GM23248 (cell line): Measurements from ENCODE around the gene WAS. TPM values are rescaled to one million over a fixed set of nuclear protein-coding genes. Genes with fewer than 3 reads are reported as not detected.
"Not testable (repeated sequence)": the region's sequence is repeated elsewhere in the genome, so short reads cannot be mapped to it uniquely, and the experiment has no call there.

Experiments used
- DNase-seq: peaks from one replicate; pipeline ENCODE4 v3.0.0-alpha.2; 2015
- H2AFZ ChIP-seq: fragments of 200-600 bp; sonication (generic); 2 replicates; pipeline ENCODE4 v1.6.1; 2016; ENCODE audit warnings: antibody characterized with exemption
- H3F3A ChIP-seq: fragments of 200-600 bp; sonication (generic); 2 replicates; pipeline ENCODE4 v1.6.1; 2016; ENCODE audit warnings: mild to moderate bottlenecking, antibody characterized with exemption, mixed run types; ENCODE audit not compliant: insufficient read depth
- H3K27ac ChIP-seq: fragments of 200-600 bp; sonication (generic); 2 replicates; pipeline ENCODE4 v1.5.1; 2016; ENCODE audit warnings: mild to moderate bottlenecking
- H3K27me3 ChIP-seq: fragments of 200-600 bp; sonication (generic); replicated peaks from 2 replicates; pipeline ENCODE4 v1.6.1; 2016; ENCODE audit warnings: mild to moderate bottlenecking; ENCODE audit not compliant: insufficient read depth
- H3K36me3 ChIP-seq: fragments of 200-600 bp; sonication (generic); 2 replicates; pipeline ENCODE4 v1.6.1; 2016; ENCODE audit warnings: low read depth, mild to moderate bottlenecking
- H3K4me1 ChIP-seq: fragments of 200-600 bp; sonication (generic); 2 replicates; pipeline ENCODE4 v1.6.1; 2016; ENCODE audit warnings: mild to moderate bottlenecking; ENCODE audit not compliant: insufficient read depth
- H3K4me2 ChIP-seq: fragments of 200-600 bp; sonication (generic); one replicate; pipeline ENCODE4 v1.6.1; 2016; ENCODE audit warnings: mild to moderate bottlenecking; ENCODE audit not compliant: unreplicated experiment
- H3K4me3 ChIP-seq: fragments of 200-600 bp; sonication (generic); 2 replicates; pipeline ENCODE4 v1.5.1; 2016; ENCODE audit warnings: mild to moderate bottlenecking
- H3K79me2 ChIP-seq: fragments of 200-600 bp; sonication (generic); 2 replicates; pipeline ENCODE4 v1.6.1; 2016; ENCODE audit warnings: mild to moderate bottlenecking; ENCODE audit not compliant: insufficient read depth
- H3K9ac ChIP-seq: fragments of 200-600 bp; sonication (generic); 2 replicates; pipeline ENCODE4 v1.6.1; 2016; ENCODE audit warnings: mild to moderate bottlenecking
- H3K9me2 ChIP-seq: fragments of 200-600 bp; sonication (generic); 2 replicates; pipeline ENCODE4 v1.6.1; 2016; ENCODE audit warnings: mixed run types, mild to moderate bottlenecking, moderate library complexity; ENCODE audit not compliant: insufficient read depth
- H3K9me3 ChIP-seq: fragments of 200-600 bp; sonication (generic); one replicate; pipeline ENCODE4 v1.6.1; 2017; ENCODE audit warnings: low read depth
- H4K20me1 ChIP-seq: fragments of 200-600 bp; sonication (generic); 2 replicates; pipeline ENCODE4 v1.6.0; 2016; ENCODE audit not compliant: insufficient read depth
- EZH2 ChIP-seq: fragments of 200-600 bp; sonication (generic); IDR thresholded peaks from 2 replicates; pipeline ENCODE4 v1.6.1; 2018; ENCODE audit warnings: antibody characterized with exemption, mild to moderate bottlenecking; ENCODE audit not compliant: insufficient read depth, poor library complexity, severe bottlenecking
- EZH2phosphoT487 ChIP-seq: fragments of 200-600 bp; sonication (generic); IDR thresholded peaks from 2 replicates; pipeline ENCODE4 v1.6.1; 2018; ENCODE audit warnings: antibody characterized with exemption, moderate library complexity, mild to moderate bottlenecking, low read depth; ENCODE audit not compliant: insufficient read depth
- WGBS, 2 experiments: methylation state at CpG; one replicate each; pipeline ENCODE4 v1.1.6; 2015 to 2017; ENCODE audit warnings: low lambda C conversion rate in 2 of 2, low coverage in 1 of 2; ENCODE audit errors: missing lambda C conversion rate in 2 of 2; 5-methylcytosine and 5-hydroxymethylcytosine counted together
- in situ Hi-C: fragments of 300-500 bp; cut with MboI; formaldehyde crosslinking; loops from 2 replicates; pipeline ENCODE4 v1.15.0; 2020
- polyA plus RNA-seq: library from polyadenylated mRNA; unstranded; fragments of >200 nt; fragmentation: Nextera tagmentation; extraction: Ambion mirVana; gene quantifications from 2 replicates; pipeline ENCODE4 v1.2.1, GENCODE V29; 2016
- total RNA-seq: library from RNA; depleted of rRNA; stranded (reverse); fragments of >200 nt; shearing (Covaris generic); gene quantifications from 2 replicates; pipeline ENCODE4 v1.2.3, GENCODE V29; 2014

The WAS gene
- total and polyA plus RNA-seq, 2 experiments from 2014 or later, result not detected

DNA sequence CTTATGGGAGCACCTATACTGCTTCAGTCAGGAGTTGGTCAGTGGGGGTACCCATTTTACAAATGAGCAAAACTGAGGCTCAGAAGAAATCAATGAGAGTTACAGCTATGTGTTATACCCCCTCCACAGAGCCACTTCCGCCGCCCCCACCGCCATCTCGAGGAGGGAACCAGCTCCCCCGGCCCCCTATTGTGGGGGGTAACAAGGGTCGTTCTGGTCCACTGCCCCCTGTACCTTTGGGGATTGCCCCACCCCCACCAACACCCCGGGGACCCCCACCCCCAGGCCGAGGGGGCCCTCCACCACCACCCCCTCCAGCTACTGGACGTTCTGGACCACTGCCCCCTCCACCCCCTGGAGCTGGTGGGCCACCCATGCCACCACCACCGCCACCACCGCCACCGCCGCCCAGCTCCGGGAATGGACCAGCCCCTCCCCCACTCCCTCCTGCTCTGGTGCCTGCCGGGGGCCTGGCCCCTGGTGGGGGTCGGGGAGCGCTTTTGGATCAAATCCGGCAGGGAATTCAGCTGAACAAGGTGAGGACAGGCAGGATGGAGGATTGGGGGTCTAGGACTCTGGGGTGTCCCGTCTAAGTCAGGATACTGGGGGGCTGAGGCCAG, 5.0 kb downstream of the WAS start:
- TF ChIP-seq EZH2, result no peak
- no peak for TF ChIP-seq EZH2phosphoT487
- Histone ChIP-seq H3F3A (no peaks in the 10 kb centered on the region), H3K4me1 (no peaks in the 10 kb centered on the region), H3K27ac (no peak overlapping the region), H3K4me3 (no peak overlapping the region), H3K36me3 (no peaks in the 10 kb centered on the region), H3K79me2 (no peaks in the 10 kb centered on the region), H2AFZ (no peak overlapping the region), H3K9me2 (no peaks in the 10 kb centered on the region), H3K27me3 (no peaks in the 10 kb centered on the region), H3K9ac (no peak overlapping the region), H3K9me3 (no peaks in the 10 kb centered on the region), H4K20me1 (no peaks in the 10 kb centered on the region), H3K4me2 (no peak overlapping the region)
- 17 to 18% methylated on average over 7 to 19 of the region's 19 CpGs for WGBS, 2 experiments
- DNase-seq, result no peak
- in situ Hi-C loops, result no loop called here

DNA sequence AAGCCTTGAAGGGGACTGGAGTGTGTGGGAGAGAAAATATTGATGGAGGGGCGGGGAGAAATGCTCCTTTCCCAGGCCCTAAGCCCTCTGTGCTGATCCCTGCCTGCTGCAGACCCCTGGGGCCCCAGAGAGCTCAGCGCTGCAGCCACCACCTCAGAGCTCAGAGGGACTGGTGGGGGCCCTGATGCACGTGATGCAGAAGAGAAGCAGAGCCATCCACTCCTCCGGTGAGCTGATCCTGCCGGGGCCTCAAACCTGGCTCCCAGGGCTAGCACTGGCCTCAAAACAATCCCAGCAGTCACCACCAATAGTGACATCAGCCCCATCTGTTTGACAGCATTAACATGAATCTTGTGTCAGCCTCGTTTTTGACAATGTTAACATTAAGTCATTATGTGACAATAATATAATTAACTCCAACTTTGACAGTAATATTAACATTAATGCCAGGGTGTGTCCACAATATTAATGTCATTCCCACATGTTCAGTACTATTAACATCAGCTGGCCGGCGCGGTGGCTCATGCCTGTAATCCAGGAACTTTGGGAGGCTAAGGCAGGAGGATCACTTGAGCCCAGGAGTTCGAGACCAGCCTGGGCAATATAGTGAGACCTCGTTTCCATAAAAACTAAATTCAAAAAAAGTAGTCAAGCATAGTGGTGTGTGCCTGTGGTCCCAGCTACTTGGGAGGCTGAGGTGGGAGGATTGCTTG, 5.8 kb downstream of the WAS start:
- Histone ChIP-seq H3K27me3 (no peaks in the 10 kb centered on the region), H3F3A (no peaks in the 10 kb centered on the region), H3K9me3 (no peaks in the 10 kb centered on the region), H3K79me2 (no peaks in the 10 kb centered on the region), H3K27ac (no peak overlapping the region), H3K4me2 (no peak overlapping the region), H3K4me3 (no peak overlapping the region), H3K4me1 (no peaks in the 10 kb centered on the region), H3K9me2 (no peaks in the 10 kb centered on the region), H3K9ac (no peak overlapping the region), H3K36me3 (no peaks in the 10 kb centered on the region), H2AFZ (no peak overlapping the region), H4K20me1 (no peaks in the 10 kb centered on the region)
- in situ Hi-C loops, result no loop called here
- no peak for TF ChIP-seq EZH2
- TF ChIP-seq EZH2phosphoT487, result no peak
- 4 to 6% methylated on average over 7 to 10 of the region's 11 CpGs for WGBS, 2 experiments
- DNase-seq, result no peak

DNA sequence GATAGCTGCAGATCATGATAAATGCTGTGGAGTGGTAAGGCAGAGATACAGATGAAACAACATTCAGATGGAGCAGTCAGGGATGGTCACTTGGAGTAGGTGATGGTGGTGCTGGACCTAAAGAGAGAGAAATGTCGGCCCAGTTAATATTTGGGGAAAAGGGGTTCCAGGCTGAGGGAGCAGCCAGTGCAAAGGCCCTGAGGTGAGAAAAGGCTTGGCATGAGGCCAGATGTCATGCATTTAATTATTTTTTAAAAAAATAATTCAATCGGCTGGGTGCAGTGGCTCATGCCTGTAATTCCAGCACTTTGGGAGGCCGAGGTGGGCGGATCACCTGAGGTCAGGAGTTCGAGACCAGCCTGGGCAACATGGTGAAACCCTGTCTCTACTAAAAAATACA, 8.1 kb downstream of the WAS start:
- in situ Hi-C loops, H4K20me1 ChIP-seq, H3K9me2 ChIP-seq, H3K79me2 ChIP-seq, H3K9me3 ChIP-seq, H3K4me2 ChIP-seq, H2AFZ ChIP-seq, H3K27ac ChIP-seq, H3K4me3 ChIP-seq, H3F3A ChIP-seq, H3K36me3 ChIP-seq, H3K4me1 ChIP-seq, H3K27me3 ChIP-seq, DNase-seq, H3K9ac ChIP-seq: not testable (repeated sequence)
- 53 to 60% methylated on average over 5 of the region's 5 CpGs for WGBS, 2 experiments

GRCh38 chrX:48694776-48695533, 11.4 kb downstream of the WAS start:
- Histone ChIP-seq H3K36me3 (no peaks in the 10 kb centered on the region), H3K79me2 (peaks cover 17% of the 10 kb centered on the region), H3K9me2 (no peaks in the 10 kb centered on the region), H2AFZ (peak overlapping the region; percentile 85), H3F3A (no peaks in the 10 kb centered on the region), H3K27ac (no peak overlapping the region), H3K4me1 (0 out of 2 replicates have a peak, but pooled peaks cover 5% of the 10 kb centered on the region), H3K4me2 (no peak overlapping the region), H3K9ac (peak overlapping the region; percentile 87; the same call in 1 of the 2 replicates), H3K4me3 (no peak overlapping the region), H3K9me3 (no peaks in the 10 kb centered on the region), H3K27me3 (no peaks in the 10 kb centered on the region), H4K20me1 (no peaks in the 10 kb centered on the region)
- in situ Hi-C loops, result no loop called here
- no peak for DNase-seq
- no peak for TF ChIP-seq EZH2phosphoT487
- no peak for TF ChIP-seq EZH2
- WGBS, 2 experiments, result 43 to 47% methylated on average over 9 to 14 of the region's 15 CpGs
